ENCODE results near the gene C4orf50. TPM values are rescaled to one million over a fixed set of nuclear protein-coding genes. Genes with fewer than 3 reads are reported as not detected.

C4orf50 gene
- total RNA-seq, 2 experiments from 2014 or later: 0.07 TPM

GRCh38 chr4:6031846-6032245 is 13.6 kb upstream of the C4orf50 start:
- no peaks in the 10 kb centered on the region for H3K4me1 Mint-ChIP-seq (ENCODE audit: low read depth)
- DNase-seq (no peak), ATAC-seq (no peak)
- ChIA-PET CTCF (interaction anchor here (0.9 to 1.0 kb wide), 2 partner anchors 12 to 34 kb away, joined by 4 read pairs; no protein-coding TSS in a partner anchor), POLR2A (no interaction called here)
- H3K27ac Mint-ChIP-seq: no peak overlapping the region
- intact Hi-C loops (cut with micrococcal nuclease): no loop called here
- H3K27me3 Mint-ChIP-seq: no peaks in the 10 kb centered on the region
- TF ChIP-seq, protein P1, sequence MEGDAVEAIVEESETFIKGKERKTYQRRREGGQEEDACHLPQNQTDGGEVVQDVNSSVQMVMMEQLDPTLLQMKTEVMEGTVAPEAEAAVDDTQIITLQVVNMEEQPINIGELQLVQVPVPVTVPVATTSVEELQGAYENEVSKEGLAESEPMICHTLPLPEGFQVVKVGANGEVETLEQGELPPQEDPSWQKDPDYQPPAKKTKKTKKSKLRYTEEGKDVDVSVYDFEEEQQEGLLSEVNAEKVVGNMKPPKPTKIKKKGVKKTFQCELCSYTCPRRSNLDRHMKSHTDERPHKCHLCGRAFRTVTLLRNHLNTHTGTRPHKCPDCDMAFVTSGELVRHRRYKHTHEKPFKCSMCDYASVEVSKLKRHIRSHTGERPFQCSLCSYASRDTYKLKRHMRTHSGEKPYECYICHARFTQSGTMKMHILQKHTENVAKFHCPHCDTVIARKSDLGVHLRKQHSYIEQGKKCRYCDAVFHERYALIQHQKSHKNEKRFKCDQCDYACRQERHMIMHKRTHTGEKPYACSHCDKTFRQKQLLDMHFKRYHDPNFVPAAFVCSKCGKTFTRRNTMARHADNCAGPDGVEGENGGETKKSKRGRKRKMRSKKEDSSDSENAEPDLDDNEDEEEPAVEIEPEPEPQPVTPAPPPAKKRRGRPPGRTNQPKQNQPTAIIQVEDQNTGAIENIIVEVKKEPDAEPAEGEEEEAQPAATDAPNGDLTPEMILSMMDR (IDR thresholded peaks at IDR 0.05): no peak
- no peaks in the 10 kb centered on the region for H3K36me3 Mint-ChIP-seq (ENCODE audit: low read depth)
- no peak overlapping the region for H3K4me3 Mint-ChIP-seq
- no peaks in the 10 kb centered on the region for H3K9me3 Mint-ChIP-seq

DNA sequence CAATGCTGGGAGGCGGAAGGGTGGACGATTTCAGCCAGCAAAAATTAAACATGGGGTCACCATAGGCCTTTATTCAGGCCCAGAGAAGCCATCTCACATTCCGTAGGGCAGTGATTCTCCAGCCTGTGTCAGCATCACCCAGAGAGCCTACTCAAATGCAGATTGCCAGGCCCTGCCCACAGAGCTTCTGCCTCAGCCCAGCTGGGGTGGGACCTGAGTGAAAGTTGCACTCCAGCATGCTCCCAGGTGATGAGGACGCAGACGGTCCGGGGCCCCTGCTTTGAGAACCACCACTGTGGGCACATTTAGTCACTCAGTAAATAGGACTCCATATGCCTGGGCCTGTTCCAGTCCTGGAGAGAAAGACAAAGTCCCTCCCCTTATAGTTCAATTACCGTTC is 12.4 kb upstream of the C4orf50 start:
- intact Hi-C loops (cut with micrococcal nuclease): no loop called here
- no peak overlapping the region for H3K4me3 Mint-ChIP-seq
- ATAC-seq (no peak), DNase-seq (no peak)
- H3K4me1 Mint-ChIP-seq (ENCODE audit: low read depth): no peaks in the 10 kb centered on the region
- H3K27me3 Mint-ChIP-seq: no peaks in the 10 kb centered on the region
- H3K9me3 Mint-ChIP-seq: no peaks in the 10 kb centered on the region
- no peaks in the 10 kb centered on the region for H3K36me3 Mint-ChIP-seq (ENCODE audit: low read depth)
- CTCF ChIA-PET: no interaction called here
- TF ChIP-seq, protein P1 (IDR thresholded peaks at IDR 0.05): no peak
- POLR2A ChIA-PET: no interaction called here
- no peak overlapping the region for H3K27ac Mint-ChIP-seq

DNA sequence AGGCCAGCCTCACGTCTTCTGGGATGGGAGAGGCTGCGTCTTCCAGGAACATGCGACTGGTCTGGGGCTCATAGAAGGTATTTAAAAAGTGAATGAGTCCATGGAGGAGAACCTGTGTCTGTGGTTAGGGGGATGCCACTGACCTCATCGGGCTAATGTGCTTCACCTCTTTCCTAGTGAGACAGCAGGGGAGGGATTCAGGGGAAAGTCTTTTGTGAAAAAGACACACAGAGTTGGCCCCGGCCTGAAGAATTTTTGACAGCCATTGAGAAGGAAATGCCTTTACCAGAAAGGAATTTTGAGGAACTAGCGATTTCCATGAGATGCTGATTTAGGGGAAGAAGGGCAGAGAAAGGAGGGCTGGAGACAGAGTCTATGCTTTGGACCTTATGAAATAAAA is 11.0 kb upstream of the C4orf50 start:
- H3K27me3 Mint-ChIP-seq: no peaks in the 10 kb centered on the region
- no peaks in the 10 kb centered on the region for H3K4me1 Mint-ChIP-seq (ENCODE audit: low read depth)
- H3K27ac Mint-ChIP-seq: no peak overlapping the region
- H3K36me3 Mint-ChIP-seq (ENCODE audit: low read depth): no peaks in the 10 kb centered on the region
- H3K4me3 Mint-ChIP-seq: no peak overlapping the region
- TF ChIP-seq, protein P1 (IDR thresholded peaks at IDR 0.05): no peak
- no peak for DNase-seq
- no peak for ATAC-seq
- intact Hi-C loops (cut with micrococcal nuclease): no loop called here
- H3K9me3 Mint-ChIP-seq: no peaks in the 10 kb centered on the region
- CTCF ChIA-PET: interaction anchor here (1.7 kb wide), 1 partner anchor 31 kb away, joined by 3 read pairs; no protein-coding TSS in a partner anchor
- POLR2A ChIA-PET: interaction anchor here (0.6 kb wide), 1 partner anchor 269 kb away, joined by 3 read pairs; no protein-coding TSS in a partner anchor

DNA sequence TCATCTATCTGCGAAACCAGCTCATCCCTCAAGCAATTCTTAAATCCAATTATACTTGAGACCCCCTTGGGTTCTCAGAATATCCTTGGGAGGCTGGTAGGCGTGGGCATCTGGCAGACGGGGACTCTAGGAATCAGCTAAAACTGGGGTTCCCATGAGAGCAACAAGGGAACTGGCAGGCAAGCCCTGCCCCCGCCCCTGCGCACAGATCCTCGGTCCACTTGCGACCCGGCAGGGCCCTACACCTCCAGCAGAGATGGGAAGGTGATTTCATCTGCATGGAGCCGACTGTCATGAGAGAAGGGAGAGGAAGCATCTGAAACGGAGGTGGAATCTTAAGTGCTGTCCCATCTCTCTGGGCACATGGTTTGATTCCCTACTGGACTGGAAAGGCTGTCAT is 9.9 kb upstream of the C4orf50 start:
- no peak overlapping the region for H3K4me3 Mint-ChIP-seq
- H3K27ac Mint-ChIP-seq: no peak overlapping the region
- intact Hi-C loops (cut with micrococcal nuclease): no loop called here
- no peaks in the 10 kb centered on the region for H3K9me3 Mint-ChIP-seq
- no peaks in the 10 kb centered on the region for H3K36me3 Mint-ChIP-seq (ENCODE audit: low read depth)
- TF ChIP-seq, protein P1 (IDR thresholded peaks at IDR 0.05): no peak
- H3K4me1 Mint-ChIP-seq (ENCODE audit: low read depth): no peaks in the 10 kb centered on the region
- POLR2A ChIA-PET: no interaction called here
- CTCF ChIA-PET: interaction anchor here (1.7 kb wide), 1 partner anchor 30 kb away, joined by 3 read pairs; no protein-coding TSS in a partner anchor
- H3K27me3 Mint-ChIP-seq: no peaks in the 10 kb centered on the region
- ATAC-seq: no peak
- DNase-seq: no peak

DNA sequence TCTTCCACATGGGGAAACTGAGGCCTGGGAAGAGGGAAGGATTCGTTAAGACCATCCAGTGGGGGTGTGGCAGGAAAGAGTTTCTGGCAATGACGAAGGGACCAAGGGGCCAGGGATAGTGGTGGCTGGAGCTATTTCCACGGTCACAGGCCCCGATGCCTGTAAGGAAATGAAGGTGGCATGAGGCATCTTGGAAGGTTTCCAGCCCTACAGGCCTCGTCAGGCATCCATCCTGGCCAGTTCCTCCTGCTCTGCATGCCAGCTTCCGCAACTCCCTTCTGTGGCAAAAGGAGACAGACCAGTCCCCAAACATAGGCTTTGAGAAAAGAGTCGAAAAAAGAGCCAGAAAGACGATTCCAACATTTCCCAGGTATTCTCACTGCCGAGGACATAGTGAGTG is 9.2 kb upstream of the C4orf50 start:
- ATAC-seq: no peak
- intact Hi-C loops (cut with micrococcal nuclease): no loop called here

More for the DNA sequence above, 9.2 kb upstream of the C4orf50 start:
- H3K9me3 Mint-ChIP-seq: no peaks in the 10 kb centered on the region
- CTCF ChIA-PET: interaction anchor here (1.3 to 1.7 kb wide), 2 partner anchors 9 to 30 kb away, joined by 3 to 4 read pairs; partner anchors contain the start of gene C4orf50
- H3K36me3 Mint-ChIP-seq (ENCODE audit: low read depth): no peaks in the 10 kb centered on the region
- no peaks in the 10 kb centered on the region for H3K27me3 Mint-ChIP-seq
- no peaks in the 10 kb centered on the region for H3K4me1 Mint-ChIP-seq (ENCODE audit: low read depth)
- POLR2A ChIA-PET: no interaction called here
- TF ChIP-seq, protein P1 (IDR thresholded peaks at IDR 0.05): no peak
- DNase-seq: no peak
- no peak overlapping the region for H3K4me3 Mint-ChIP-seq
- H3K27ac Mint-ChIP-seq: no peak overlapping the region

Measured in activated CD8-positive, alpha-beta T cell treated with anti-CD3 and anti-CD28 coated beads for 36 hours (primary cell).